HG03159 (cell line): Measurements from ENCODE around the gene BTNL3.
"Not testable (repeated sequence)": the region's sequence is repeated elsewhere in the genome, so short reads cannot be mapped to it uniquely, and the experiment has no call there.

ENCODE experiments used
- ATAC-seq: cut with Tn5 transposase; IDR thresholded peaks from one replicate; pipeline ENCODE4 v1.9.1; 2021; ENCODE audit warnings: mild to moderate bottlenecking, moderate library complexity; ENCODE audit not compliant: unreplicated experiment

Gene BTNL3

DNA sequence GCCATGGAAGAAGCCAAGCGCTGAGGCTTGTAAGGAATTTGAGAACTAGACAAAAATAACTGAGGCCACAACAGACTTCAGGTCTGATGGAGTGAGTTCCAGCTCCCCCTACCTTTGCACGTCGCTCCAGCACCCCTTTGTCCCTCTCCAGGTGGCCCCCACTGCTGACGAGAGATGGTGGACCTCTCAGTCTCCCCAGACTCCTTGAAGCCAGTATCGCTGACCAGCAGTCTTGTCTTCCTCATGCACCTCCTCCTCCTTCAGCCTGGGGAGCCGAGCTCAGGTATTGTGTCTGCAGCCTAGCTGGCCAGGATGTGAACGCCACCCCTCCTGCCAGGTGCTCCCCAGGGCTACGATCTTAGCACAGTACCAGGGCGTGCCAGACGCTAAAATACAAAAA, 56.7 kb downstream of the BTNL3 start:
- no peak for ATAC-seq

DNA sequence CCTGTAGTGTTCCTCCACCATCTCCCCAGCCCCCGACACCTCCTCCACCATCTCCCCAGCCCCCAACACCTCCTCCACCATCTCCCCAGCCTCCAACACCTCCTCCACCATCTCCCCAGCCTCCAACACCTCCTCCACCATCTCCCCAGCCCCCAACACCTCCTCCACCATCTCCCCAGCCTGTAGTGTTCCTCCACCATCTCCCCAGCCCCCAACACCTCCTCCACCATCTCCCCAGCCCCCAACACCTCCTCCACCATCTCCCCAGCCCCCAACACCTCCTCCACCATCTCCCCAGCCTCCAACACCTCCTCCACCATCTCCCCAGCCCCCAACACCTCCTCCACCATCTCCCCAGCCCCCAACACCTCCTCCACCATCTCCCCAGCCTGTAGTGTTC, 57.2 kb downstream of the BTNL3 start:
- ATAC-seq: not testable (repeated sequence)

DNA sequence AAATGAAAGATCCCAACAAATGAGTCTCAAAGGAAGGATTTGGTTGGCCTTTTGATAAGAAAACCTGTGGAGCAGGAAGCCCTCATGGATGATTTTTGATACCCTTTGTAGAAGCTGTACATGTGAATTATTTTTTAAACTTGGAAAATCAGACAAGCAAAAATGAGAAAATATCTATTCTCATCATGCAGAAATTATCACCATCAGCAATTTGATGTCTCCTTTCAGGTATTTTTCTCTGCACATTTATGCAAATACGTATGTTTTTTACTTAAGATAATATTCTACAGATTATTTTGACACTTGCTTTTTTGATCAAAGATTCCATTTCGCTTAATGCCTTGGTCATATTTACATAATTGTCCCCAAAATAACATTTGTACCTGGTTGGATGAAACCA, 58.6 kb downstream of the BTNL3 start:
- ATAC-seq: no peak

DNA sequence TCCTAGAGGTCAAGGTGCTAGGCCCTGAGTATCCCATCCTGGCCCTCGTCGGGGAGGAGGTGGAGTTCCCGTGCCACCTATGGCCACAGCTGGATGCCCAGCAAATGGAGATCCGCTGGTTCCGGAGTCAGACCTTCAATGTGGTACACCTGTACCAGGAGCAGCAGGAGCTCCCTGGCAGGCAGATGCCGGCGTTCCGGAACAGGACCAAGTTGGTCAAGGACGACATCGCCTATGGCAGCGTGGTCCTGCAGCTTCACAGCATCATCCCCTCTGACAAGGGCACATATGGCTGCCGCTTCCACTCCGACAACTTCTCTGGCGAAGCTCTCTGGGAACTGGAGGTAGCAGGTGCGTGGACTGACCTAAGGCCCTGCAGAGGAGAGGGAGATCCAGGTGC, 59.3 kb downstream of the BTNL3 start:
- no peak for ATAC-seq

- no peak for ATAC-seq
Measured at GRCh38 chr5:181050016-181050415, 61.4 kb downstream of the BTNL3 start.

DNA sequence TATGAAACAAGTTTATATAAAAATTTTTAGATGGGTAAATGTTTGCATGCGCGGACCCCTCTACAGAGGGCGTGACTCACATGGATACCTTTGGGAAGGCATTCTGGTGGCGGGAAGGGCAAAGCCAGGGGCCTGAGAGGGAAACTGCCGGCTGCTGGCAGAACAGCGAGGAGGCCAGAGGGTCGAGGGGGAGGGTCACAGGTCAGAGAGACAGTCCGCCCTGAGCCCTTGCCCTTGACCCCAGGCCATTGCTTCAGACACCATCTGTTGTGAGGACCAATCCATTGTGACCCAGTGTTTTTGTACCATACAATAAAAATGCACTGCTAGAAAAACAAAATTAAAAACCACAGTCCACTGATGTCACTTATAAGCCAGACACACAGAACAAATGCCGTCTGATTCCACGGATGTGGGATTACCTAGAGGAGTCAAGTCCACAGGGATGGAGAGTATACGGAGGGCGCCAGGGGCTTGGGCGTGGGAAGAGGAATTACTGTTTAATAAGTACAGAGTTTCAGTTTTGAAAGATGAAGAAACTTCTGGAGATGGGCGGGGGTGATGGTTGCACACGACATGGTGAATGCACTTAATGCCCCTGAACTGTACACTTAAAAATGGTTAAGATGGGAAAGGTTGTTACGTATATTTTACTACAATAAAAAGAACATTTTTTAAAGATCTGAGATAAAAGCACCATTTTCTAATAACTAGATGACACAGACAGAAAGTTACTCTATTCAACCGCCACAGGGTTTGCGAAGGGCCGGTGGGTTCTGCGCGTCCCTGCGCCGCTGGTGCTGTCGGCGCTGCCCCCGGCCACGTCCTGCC, 63.4 kb downstream of the BTNL3 start:
- ATAC-seq: no peak

- no peak for ATAC-seq
Measured at GRCh38 chr5:181052672-181053487, 64.2 kb downstream of the BTNL3 start.

- ATAC-seq: no peak
Measured at GRCh38 chr5:181053488-181054121, 65.0 kb downstream of the BTNL3 start.

DNA sequence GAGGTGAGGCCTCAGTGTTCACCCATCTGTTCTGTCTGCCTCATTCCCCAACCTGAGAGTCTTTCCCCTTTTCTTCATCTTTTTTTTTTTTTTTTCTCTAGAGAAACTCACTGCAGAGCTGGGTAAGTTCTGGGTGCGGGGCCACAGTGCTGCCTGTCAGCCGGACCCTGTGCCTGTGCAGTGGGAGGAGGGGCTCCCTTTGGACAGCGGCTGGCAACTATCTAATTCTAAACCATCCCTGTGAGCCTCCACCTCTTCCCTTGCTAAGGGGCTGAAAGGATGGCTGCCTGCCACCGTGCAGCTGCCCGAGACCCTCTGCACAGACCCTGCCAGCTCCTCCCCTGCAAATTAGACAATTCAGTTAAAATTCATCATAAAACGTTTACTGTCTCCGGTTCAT, 65.5 kb downstream of the BTNL3 start:
- no peak for ATAC-seq

DNA sequence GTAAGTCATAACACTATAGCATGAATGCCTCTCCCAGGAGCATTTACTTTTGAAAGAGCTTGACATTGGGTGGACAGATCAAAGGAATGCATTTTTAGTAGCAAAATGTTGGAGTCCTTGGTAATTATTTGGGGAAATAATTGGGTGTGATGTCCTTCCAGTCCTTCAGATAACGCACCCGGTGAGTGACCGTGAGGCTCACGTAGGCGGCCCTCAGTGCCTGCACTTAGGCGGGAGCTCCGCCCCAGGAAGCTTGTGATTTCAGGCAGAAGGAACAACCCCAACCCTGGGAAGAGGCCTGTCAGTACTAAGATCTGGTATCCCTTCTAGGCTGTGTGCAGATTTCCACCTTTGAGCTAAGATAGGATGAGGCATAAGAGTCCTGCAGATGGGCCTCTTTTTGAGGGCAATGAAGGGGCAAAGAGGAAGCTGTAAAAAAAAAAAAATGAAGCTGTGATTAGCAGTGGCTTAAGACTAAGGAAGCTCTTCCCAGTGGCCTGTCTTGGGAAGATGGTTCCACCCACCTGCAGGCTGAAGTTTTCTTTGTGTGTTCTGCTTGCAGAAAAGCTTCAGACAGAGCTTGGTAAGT, 66.3 kb downstream of the BTNL3 start:
- ATAC-seq: no peak
